Gastroesophageal sphincter (tissue), 4 donors: Measurements from ENCODE around the gene STK11IP. TPM values are rescaled to one million over a fixed set of nuclear protein-coding genes. Genes with fewer than 3 reads are reported as not detected.

Source experiments
- ATAC-seq: fragments of 150-250 bp; one replicate; pipeline ENCODE4 v1.9.1; 2016; ENCODE audit warnings: mild to moderate bottlenecking, moderate library complexity
- H3K27ac ChIP-seq, 4 donors: fragments of 200-600 bp; sonication (generic) in 3 of 4; 1 replicate in 3 of 4; 2 replicates in 1 of 4; pipeline ENCODE4 v1.5.1; 2016 to 2019
- H3K27me3 ChIP-seq: fragments of 200-600 bp; sonication (generic); one replicate; pipeline ENCODE4 v1.5.1; 2019
- H3K36me3 ChIP-seq, 2 donors: fragments of 200-600 bp; sonication (generic); one replicate each; pipeline ENCODE4 v1.5.1; 2019; ENCODE audit warnings: control low read depth in 1 of 2
- H3K4me1 ChIP-seq, 3 donors: fragments of 200-600 bp; sonication (generic); 1 replicate in 2 of 3; 2 replicates in 1 of 3; pipeline ENCODE4 v1.5.1; 2016 to 2019; ENCODE audit warnings: control low read depth in 2 of 3
- H3K4me3 ChIP-seq, 2 donors: fragments of 200-600 bp; sonication (generic); one replicate each; pipeline ENCODE4 v1.5.1; 2019; ENCODE audit warnings: mild to moderate bottlenecking in 1 of 2, moderate library complexity in 1 of 2
- H3K9me3 ChIP-seq, 3 donors: fragments of 200-600 bp; sonication (generic); one replicate each; pipeline ENCODE4 v1.5.1; 2017 to 2019; ENCODE audit warnings: control low read depth in 2 of 3
- EP300 ChIP-seq: sonication (generic); formaldehyde crosslinking; IDR thresholded peaks from one replicate; pipeline ENCODE4 v1.6.1; 2017; ENCODE audit warnings: antibody characterized with exemption, mild to moderate bottlenecking
- POLR2A ChIP-seq, 2 donors: fragments of 450-650 bp; IDR thresholded peaks; one replicate each; pipeline ENCODE4 v1.6.1; 2017; ENCODE audit warnings: antibody characterized with exemption in 2 of 2, mild to moderate bottlenecking in 2 of 2, moderate library complexity in 1 of 2
- POLR2AphosphoS5 ChIP-seq: sonication (generic); formaldehyde crosslinking; IDR thresholded peaks from one replicate; pipeline ENCODE4 v1.6.1; 2017; ENCODE audit warnings: antibody characterized with exemption
- WGBS, 2 donors: methylation state at CpG; one replicate each; pipeline ENCODE4 v1.1.5; 2018; ENCODE audit warnings: low coverage in 1 of 2; 5-methylcytosine and 5-hydroxymethylcytosine counted together
- total RNA-seq, 4 donors: library from RNA; depleted of rRNA; stranded (reverse); fragments of >200 nt; gene quantifications; one replicate each; pipeline ENCODE4 v1.1.0, GENCODE V29; 2016
- TF ChIP-seq, protein P1 (sequence below), 4 experiments: fragments of 200-600 bp in 2 of 4; fragments of 450-650 bp in 2 of 4; sonication (generic) in 1 of 4; IDR thresholded peaks; one replicate each; pipeline ENCODE4 v1.5.1; 2017 to 2019; ENCODE audit warnings: antibody characterized with exemption in 4 of 4, mild to moderate bottlenecking in 2 of 4, moderate library complexity in 2 of 4

The STK11IP gene
- total RNA-seq, 4 donors from 2014 or later, result 7.0 to 19.2 (median 14.7) TPM

GRCh38 chr2:219637842-219638185 is 40.2 kb downstream of the STK11IP start:
- no peak overlapping the region for H3K4me3 ChIP-seq
- no peaks in the 10 kb centered on the region for H3K9me3 ChIP-seq
- WGBS, 2 donors, result 62% methylated on average over 2 of the region's 9 CpGs; no CpG with 5 or more reads in 1 of the 2 donors
- no peak for ATAC-seq
- no peaks in the 10 kb centered on the region for H3K27me3 ChIP-seq
- TF ChIP-seq POLR2AphosphoS5, result no peak
- TF ChIP-seq EP300, result no peak
- TF ChIP-seq POLR2A (IDR thresholded peaks at IDR 0.05), result no peak
- TF ChIP-seq, protein P1, sequence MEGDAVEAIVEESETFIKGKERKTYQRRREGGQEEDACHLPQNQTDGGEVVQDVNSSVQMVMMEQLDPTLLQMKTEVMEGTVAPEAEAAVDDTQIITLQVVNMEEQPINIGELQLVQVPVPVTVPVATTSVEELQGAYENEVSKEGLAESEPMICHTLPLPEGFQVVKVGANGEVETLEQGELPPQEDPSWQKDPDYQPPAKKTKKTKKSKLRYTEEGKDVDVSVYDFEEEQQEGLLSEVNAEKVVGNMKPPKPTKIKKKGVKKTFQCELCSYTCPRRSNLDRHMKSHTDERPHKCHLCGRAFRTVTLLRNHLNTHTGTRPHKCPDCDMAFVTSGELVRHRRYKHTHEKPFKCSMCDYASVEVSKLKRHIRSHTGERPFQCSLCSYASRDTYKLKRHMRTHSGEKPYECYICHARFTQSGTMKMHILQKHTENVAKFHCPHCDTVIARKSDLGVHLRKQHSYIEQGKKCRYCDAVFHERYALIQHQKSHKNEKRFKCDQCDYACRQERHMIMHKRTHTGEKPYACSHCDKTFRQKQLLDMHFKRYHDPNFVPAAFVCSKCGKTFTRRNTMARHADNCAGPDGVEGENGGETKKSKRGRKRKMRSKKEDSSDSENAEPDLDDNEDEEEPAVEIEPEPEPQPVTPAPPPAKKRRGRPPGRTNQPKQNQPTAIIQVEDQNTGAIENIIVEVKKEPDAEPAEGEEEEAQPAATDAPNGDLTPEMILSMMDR (IDR thresholded peaks at IDR 0.05), result no peak
- peaks cover 0 to 41% of the 10 kb centered on the region in 2 donors for H3K36me3 ChIP-seq
- peaks cover 0 to 11% (median 2%) of the 10 kb centered on the region in 3 donors for H3K4me1 ChIP-seq
- H3K27ac ChIP-seq, result no peak overlapping the region

DNA sequence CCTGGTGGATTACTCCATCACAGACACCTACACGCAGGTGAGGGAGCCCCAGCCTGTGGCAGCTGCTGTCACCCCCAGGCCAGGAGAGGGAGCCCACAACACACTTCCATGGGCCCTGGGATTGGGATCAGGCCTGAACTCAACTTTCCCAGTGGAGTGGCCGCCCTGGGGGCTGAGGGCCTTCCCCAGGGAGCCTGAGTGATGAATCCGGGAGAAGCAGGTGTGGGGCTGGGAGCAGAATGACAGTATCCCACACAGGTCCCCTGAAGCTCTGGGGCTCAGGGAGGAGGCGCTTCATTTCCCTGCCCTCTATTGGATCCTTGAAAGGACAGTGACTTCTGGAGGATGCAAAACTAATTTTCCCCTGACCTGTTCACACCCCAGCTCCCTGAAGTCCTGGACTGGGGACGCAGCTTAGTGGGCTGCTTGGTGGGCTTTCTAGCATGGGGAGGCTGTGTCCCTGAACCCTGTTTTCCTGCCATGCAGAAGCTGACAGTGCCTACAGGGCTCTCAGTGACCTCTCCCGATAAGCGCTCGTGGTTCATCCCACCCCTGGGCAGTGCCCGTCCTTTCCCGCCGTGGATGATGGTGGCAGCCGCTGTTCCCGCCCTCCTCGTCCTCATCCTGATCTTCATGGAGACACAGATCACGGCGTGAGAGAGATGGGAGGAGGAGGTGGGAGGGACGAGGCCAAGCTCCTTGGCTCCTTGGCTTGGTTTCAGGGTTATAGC is 40.7 kb downstream of the STK11IP start:
- no peak for ATAC-seq
- TF ChIP-seq POLR2AphosphoS5 (no peak), EP300 (no peak), POLR2A (IDR thresholded peaks at IDR 0.05) (no peak)
- TF ChIP-seq, protein P1 (IDR thresholded peaks at IDR 0.05), result no peak
- no CpG with 5 or more reads among the region's 17 CpGs for WGBS, 2 donors
- no peaks in the 10 kb centered on the region for H3K27me3 ChIP-seq
- H3K9me3 ChIP-seq, result no peaks in the 10 kb centered on the region
- no peak overlapping the region for H3K27ac ChIP-seq
- peaks cover 0 to 14% (median 3%) of the 10 kb centered on the region in 3 donors for H3K4me1 ChIP-seq
- peaks cover 0 to 36% of the 10 kb centered on the region in 2 donors for H3K36me3 ChIP-seq
- no peak overlapping the region for H3K4me3 ChIP-seq

- Histone ChIP-seq H3K4me1 (peaks cover 0 to 14% (median 3%) of the 10 kb centered on the region in 3 donors), H3K36me3 (peaks cover 0 to 29% of the 10 kb centered on the region in 2 donors), H3K27me3 (no peaks in the 10 kb centered on the region), H3K27ac (no peak overlapping the region), H3K4me3 (no peak overlapping the region), H3K9me3 (no peaks in the 10 kb centered on the region)
- 80% methylated on average over 9 to 10 of the region's 24 CpGs for WGBS, 2 donors
- TF ChIP-seq POLR2AphosphoS5 (no peak), POLR2A (IDR thresholded peaks at IDR 0.05) (no peak), EP300 (no peak)
- TF ChIP-seq, protein P1 (IDR thresholded peaks at IDR 0.05), result no peak
- ATAC-seq, result no peak
Measured at GRCh38 chr2:219638948-219639755, 41.5 kb downstream of the STK11IP start.

DNA sequence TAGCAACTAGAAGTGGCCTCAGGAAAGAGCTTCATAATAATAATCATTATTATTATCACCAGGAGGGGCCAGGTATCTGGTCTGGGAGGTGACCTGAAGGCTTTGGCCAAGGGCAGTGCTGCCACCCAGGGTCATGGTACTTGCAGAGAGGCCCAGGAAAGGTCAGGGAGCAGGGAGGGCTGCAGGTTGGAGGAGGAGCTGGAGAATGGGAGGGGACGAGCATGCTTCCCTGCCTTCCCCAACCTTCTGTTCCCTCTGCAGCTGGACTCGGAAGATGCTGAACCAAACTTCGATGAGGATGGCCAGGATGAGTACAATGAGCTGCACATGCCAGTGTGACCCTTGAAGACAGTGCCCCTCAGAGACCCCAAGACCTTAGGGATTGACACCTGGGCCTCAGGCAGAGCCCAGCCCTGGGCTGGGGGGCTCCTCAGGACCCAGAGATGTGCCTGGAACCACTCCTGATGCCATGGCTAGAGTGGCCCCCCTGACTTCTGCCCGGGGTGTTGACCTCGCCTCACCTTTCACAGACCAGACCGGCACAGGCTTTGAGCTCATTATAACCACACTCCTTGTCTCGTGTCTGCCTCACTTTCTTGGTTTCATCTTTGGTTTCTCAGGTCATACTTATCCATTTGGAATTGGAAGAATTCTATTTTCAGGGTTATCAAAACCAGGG is 43.9 kb downstream of the STK11IP start:
- Histone ChIP-seq H3K27me3 (no peaks in the 10 kb centered on the region), H3K9me3 (no peaks in the 10 kb centered on the region), H3K27ac (peak overlapping the region in 3 of 4 donors; percentile 12 to 70 (median 63)), H3K4me1 (peaks cover 0 to 33% (median 7%) of the 10 kb centered on the region in 3 donors), H3K36me3 (peaks cover 0 to 22% of the 10 kb centered on the region in 2 donors), H3K4me3 (no peak overlapping the region)
- 33% methylated on average over 1 of the region's 7 CpGs; no CpG with 5 or more reads in 1 of the 2 donors for WGBS, 2 donors
- ATAC-seq, result no peak
- TF ChIP-seq POLR2AphosphoS5, result no peak
- no peak for TF ChIP-seq POLR2A (IDR thresholded peaks at IDR 0.05)
- no peak for TF ChIP-seq EP300
- TF ChIP-seq, protein P1 (IDR thresholded peaks at IDR 0.05), result no peak
